ENCODE data around the gene CAMKMT.

CAMKMT gene

DNA sequence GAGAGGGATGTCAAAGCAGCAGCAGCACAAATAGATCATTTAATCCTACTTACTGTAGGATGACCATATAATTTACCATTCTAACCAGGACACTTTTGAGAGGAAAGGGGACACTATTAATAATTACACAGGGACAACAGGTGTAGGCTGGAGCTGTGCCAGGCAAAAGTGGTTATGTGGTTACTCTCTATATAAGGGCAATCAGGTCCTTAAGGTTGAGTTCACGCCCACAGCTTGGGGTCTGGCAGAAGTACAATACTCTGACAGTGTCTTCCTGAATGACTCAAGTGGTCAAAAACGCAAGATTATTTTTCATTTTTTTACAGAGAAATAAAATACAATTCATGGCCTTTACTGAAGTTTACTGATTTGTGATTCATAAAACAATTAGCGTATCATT is 3.2 kb upstream of the CAMKMT start:
- TF ChIP-seq, protein P1, sequence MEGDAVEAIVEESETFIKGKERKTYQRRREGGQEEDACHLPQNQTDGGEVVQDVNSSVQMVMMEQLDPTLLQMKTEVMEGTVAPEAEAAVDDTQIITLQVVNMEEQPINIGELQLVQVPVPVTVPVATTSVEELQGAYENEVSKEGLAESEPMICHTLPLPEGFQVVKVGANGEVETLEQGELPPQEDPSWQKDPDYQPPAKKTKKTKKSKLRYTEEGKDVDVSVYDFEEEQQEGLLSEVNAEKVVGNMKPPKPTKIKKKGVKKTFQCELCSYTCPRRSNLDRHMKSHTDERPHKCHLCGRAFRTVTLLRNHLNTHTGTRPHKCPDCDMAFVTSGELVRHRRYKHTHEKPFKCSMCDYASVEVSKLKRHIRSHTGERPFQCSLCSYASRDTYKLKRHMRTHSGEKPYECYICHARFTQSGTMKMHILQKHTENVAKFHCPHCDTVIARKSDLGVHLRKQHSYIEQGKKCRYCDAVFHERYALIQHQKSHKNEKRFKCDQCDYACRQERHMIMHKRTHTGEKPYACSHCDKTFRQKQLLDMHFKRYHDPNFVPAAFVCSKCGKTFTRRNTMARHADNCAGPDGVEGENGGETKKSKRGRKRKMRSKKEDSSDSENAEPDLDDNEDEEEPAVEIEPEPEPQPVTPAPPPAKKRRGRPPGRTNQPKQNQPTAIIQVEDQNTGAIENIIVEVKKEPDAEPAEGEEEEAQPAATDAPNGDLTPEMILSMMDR (IDR thresholded peaks at IDR 0.05; ENCODE audit: low read depth, low read length): no peak
- no peak overlapping the region for H3K4me3 ChIP-seq (ENCODE audit: low read depth, low read length)

DNA sequence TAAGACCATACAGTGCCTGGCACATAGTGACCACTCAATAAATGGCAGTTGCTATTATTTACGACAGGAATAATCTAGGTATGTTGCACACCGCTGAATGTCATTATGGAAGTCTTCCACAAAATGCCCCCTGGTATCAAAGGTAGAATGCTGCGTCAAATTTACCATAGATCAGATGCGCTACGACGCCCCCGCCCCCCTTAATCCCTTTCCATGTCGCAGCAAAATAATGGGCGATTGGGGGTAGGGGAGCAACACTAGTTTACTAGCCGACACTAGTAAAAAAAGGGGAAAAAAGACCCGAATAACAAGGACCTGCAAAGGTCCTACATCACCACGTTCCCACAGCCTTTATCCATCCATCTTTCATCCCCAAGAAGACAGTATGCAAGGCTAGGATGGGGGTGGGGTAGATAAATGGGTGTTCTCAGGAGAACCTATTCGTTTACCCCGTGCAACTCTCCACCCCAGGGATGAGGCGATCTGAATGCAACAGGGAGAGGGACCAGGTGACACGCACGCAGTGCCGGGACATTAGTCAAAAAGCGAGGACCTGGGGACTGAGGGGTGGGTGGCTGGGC is 908 bp upstream of the CAMKMT start:
- TF ChIP-seq, protein P1 (IDR thresholded peaks at IDR 0.05; ENCODE audit: low read depth, low read length): no peak

GRCh38 chr2:44362207-44363015 is 664 bp downstream of the CAMKMT start:
- TF ChIP-seq, protein P1 (IDR thresholded peaks at IDR 0.05; ENCODE audit: low read depth, low read length): no peak
- peak overlapping the region; percentile 89 for H3K4me3 ChIP-seq (ENCODE audit: low read depth, low read length)

More for the DNA sequence above, 908 bp upstream of the CAMKMT start:
- H3K4me3 ChIP-seq (ENCODE audit: low read depth, low read length): peak overlapping the region; percentile 89

- no peak overlapping the region for H3K4me3 ChIP-seq (ENCODE audit: low read depth, low read length)
- TF ChIP-seq, protein P1 (IDR thresholded peaks at IDR 0.05; ENCODE audit: low read depth, low read length): no peak
Measured at GRCh38 chr2:44364604-44365003, 2.9 kb downstream of the CAMKMT start.

- no peak overlapping the region for H3K4me3 ChIP-seq (ENCODE audit: low read depth, low read length)
- TF ChIP-seq, protein P1 (IDR thresholded peaks at IDR 0.05; ENCODE audit: low read depth, low read length): no peak
Measured at GRCh38 chr2:44367591-44367990, 5.8 kb downstream of the CAMKMT start.

GRCh38 chr2:44369392-44369791 is 7.6 kb downstream of the CAMKMT start:
- H3K4me3 ChIP-seq (ENCODE audit: low read depth, low read length): no peak overlapping the region
- TF ChIP-seq, protein P1 (IDR thresholded peaks at IDR 0.05; ENCODE audit: low read depth, low read length): no peak

GRCh38 chr2:44371445-44371844 is 9.7 kb downstream of the CAMKMT start:
- TF ChIP-seq, protein P1 (IDR thresholded peaks at IDR 0.05; ENCODE audit: low read depth, low read length): no peak
- H3K4me3 ChIP-seq (ENCODE audit: low read depth, low read length): no peak overlapping the region
